Neural progenitor cell (in vitro differentiated cells): ENCODE measurements around the gene CHM.
"Not testable (repeated sequence)": the region's sequence is repeated elsewhere in the genome, so short reads cannot be mapped to it uniquely, and the experiment has no call there.

Experiments used
- EZH2 ChIP-seq: fragments of 200-600 bp; sonication (generic); IDR thresholded peaks from 2 replicates; pipeline ENCODE4 v1.6.1; 2017; ENCODE audit warnings: antibody characterized with exemption, mild to moderate bottlenecking, moderate library complexity
- EZH2phosphoT487 ChIP-seq: fragments of 200-600 bp; sonication (generic); IDR thresholded peaks from 2 replicates; pipeline ENCODE4 v1.6.1; 2017; ENCODE audit warnings: antibody characterized with exemption
- TF ChIP-seq, protein P1 (sequence below): fragments of 200-600 bp; sonication (generic); IDR thresholded peaks from 2 replicates; pipeline ENCODE4 v1.5.1; 2017; ENCODE audit warnings: antibody characterized with exemption, mild to moderate bottlenecking

GRCh38 chrX:86009803-86010202 lies 37.6 kb downstream of the CHM start:
- TF ChIP-seq, protein P1, sequence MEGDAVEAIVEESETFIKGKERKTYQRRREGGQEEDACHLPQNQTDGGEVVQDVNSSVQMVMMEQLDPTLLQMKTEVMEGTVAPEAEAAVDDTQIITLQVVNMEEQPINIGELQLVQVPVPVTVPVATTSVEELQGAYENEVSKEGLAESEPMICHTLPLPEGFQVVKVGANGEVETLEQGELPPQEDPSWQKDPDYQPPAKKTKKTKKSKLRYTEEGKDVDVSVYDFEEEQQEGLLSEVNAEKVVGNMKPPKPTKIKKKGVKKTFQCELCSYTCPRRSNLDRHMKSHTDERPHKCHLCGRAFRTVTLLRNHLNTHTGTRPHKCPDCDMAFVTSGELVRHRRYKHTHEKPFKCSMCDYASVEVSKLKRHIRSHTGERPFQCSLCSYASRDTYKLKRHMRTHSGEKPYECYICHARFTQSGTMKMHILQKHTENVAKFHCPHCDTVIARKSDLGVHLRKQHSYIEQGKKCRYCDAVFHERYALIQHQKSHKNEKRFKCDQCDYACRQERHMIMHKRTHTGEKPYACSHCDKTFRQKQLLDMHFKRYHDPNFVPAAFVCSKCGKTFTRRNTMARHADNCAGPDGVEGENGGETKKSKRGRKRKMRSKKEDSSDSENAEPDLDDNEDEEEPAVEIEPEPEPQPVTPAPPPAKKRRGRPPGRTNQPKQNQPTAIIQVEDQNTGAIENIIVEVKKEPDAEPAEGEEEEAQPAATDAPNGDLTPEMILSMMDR = not testable (repeated sequence)
- not testable (repeated sequence) for TF ChIP-seq EZH2, EZH2phosphoT487
